Rectal smooth muscle tissue (tissue), 1 donor: ENCODE results near the gene ANKRD9.

Experiments used
- H3K27ac ChIP-seq: one replicate; pipeline ENCODE4 v1.7.0; 2013; ENCODE audit warnings: low read depth, low read length, inconsistent platforms
- H3K27me3 ChIP-seq: one replicate; pipeline ENCODE4 v1.7.0; 2013; ENCODE audit warnings: low read length; ENCODE audit not compliant: control insufficient read depth, insufficient read depth
- H3K36me3 ChIP-seq: one replicate; pipeline ENCODE4 v1.7.0; 2013; ENCODE audit warnings: low read length; ENCODE audit not compliant: control insufficient read depth, insufficient read depth
- H3K4me1 ChIP-seq: one replicate; pipeline ENCODE4 v1.7.0; 2013; ENCODE audit warnings: low read length; ENCODE audit not compliant: control insufficient read depth, insufficient read depth
- H3K4me3 ChIP-seq: one replicate; pipeline ENCODE4 v1.7.0; 2013; ENCODE audit warnings: low read length
- H3K9ac ChIP-seq: one replicate; pipeline ENCODE4 v1.7.0; 2013; ENCODE audit warnings: low read length

ANKRD9 gene

GRCh38 chr14:102496958-102497744 is 12.4 kb downstream of the ANKRD9 start:
- peaks cover 7% of the 10 kb centered on the region for H3K36me3 ChIP-seq
- H3K4me1 ChIP-seq: peaks cover 16% of the 10 kb centered on the region
- H3K9ac ChIP-seq: no peak overlapping the region
- H3K4me3 ChIP-seq: no peak overlapping the region
- no peak overlapping the region for H3K27ac ChIP-seq
- no peaks in the 10 kb centered on the region for H3K27me3 ChIP-seq

GRCh38 chr14:102496331-102496691 is 13.3 kb downstream of the ANKRD9 start:
- Histone ChIP-seq H3K27me3 (no peaks in the 10 kb centered on the region), H3K9ac (no peak overlapping the region), H3K36me3 (peaks cover 7% of the 10 kb centered on the region), H3K4me3 (no peak overlapping the region), H3K4me1 (peaks cover 16% of the 10 kb centered on the region), H3K27ac (no peak overlapping the region)

GRCh38 chr14:102495491-102496330 is 13.9 kb downstream of the ANKRD9 start:
- H3K27me3 ChIP-seq: no peaks in the 10 kb centered on the region
- H3K36me3 ChIP-seq: peaks cover 7% of the 10 kb centered on the region
- H3K9ac ChIP-seq: no peak overlapping the region
- H3K4me1 ChIP-seq: peaks cover 13% of the 10 kb centered on the region
- no peak overlapping the region for H3K4me3 ChIP-seq
- no peak overlapping the region for H3K27ac ChIP-seq

- H3K27ac ChIP-seq: no peak overlapping the region
- peaks cover 7% of the 10 kb centered on the region for H3K36me3 ChIP-seq
- no peaks in the 10 kb centered on the region for H3K4me1 ChIP-seq
- H3K4me3 ChIP-seq: no peak overlapping the region
- H3K9ac ChIP-seq: no peak overlapping the region
- H3K27me3 ChIP-seq: no peaks in the 10 kb centered on the region
Measured at GRCh38 chr14:102493585-102493984, 16.0 kb downstream of the ANKRD9 start.

GRCh38 chr14:102493096-102493495 is 16.5 kb downstream of the ANKRD9 start:
- H3K27me3 ChIP-seq: no peaks in the 10 kb centered on the region
- no peaks in the 10 kb centered on the region for H3K4me1 ChIP-seq
- H3K4me3 ChIP-seq: no peak overlapping the region
- no peak overlapping the region for H3K27ac ChIP-seq
- peaks cover 7% of the 10 kb centered on the region for H3K36me3 ChIP-seq
- H3K9ac ChIP-seq: no peak overlapping the region

GRCh38 chr14:102492531-102492910 is 17.1 kb downstream of the ANKRD9 start:
- Histone ChIP-seq H3K27ac (no peak overlapping the region), H3K27me3 (no peaks in the 10 kb centered on the region), H3K9ac (no peak overlapping the region), H3K4me3 (no peak overlapping the region), H3K36me3 (peaks cover 4% of the 10 kb centered on the region), H3K4me1 (no peaks in the 10 kb centered on the region)

- no peaks in the 10 kb centered on the region for H3K36me3 ChIP-seq
- H3K27ac ChIP-seq: no peak overlapping the region
- H3K4me3 ChIP-seq: no peak overlapping the region
- no peak overlapping the region for H3K9ac ChIP-seq
- no peaks in the 10 kb centered on the region for H3K4me1 ChIP-seq
- no peaks in the 10 kb centered on the region for H3K27me3 ChIP-seq
Measured at GRCh38 chr14:102491786-102492530, 17.6 kb downstream of the ANKRD9 start.

GRCh38 chr14:102491366-102491765 is 18.2 kb downstream of the ANKRD9 start:
- no peaks in the 10 kb centered on the region for H3K36me3 ChIP-seq
- H3K4me1 ChIP-seq: no peaks in the 10 kb centered on the region
- no peaks in the 10 kb centered on the region for H3K27me3 ChIP-seq
- H3K9ac ChIP-seq: no peak overlapping the region
- no peak overlapping the region for H3K27ac ChIP-seq
- H3K4me3 ChIP-seq: no peak overlapping the region

GRCh38 chr14:102490456-102490855 is 19.1 kb downstream of the ANKRD9 start:
- no peak overlapping the region for H3K27ac ChIP-seq
- no peaks in the 10 kb centered on the region for H3K36me3 ChIP-seq
- H3K27me3 ChIP-seq: no peaks in the 10 kb centered on the region
- H3K9ac ChIP-seq: no peak overlapping the region
- no peaks in the 10 kb centered on the region for H3K4me1 ChIP-seq
- H3K4me3 ChIP-seq: no peak overlapping the region

- Histone ChIP-seq H3K9ac (no peak overlapping the region), H3K4me3 (no peak overlapping the region), H3K27me3 (no peaks in the 10 kb centered on the region), H3K4me1 (no peaks in the 10 kb centered on the region), H3K27ac (no peak overlapping the region), H3K36me3 (no peaks in the 10 kb centered on the region)
Measured at GRCh38 chr14:102487204-102487577, 22.4 kb downstream of the ANKRD9 start.

- no peaks in the 10 kb centered on the region for H3K4me1 ChIP-seq
- no peaks in the 10 kb centered on the region for H3K36me3 ChIP-seq
- no peak overlapping the region for H3K4me3 ChIP-seq
- no peaks in the 10 kb centered on the region for H3K27me3 ChIP-seq
- H3K27ac ChIP-seq: no peak overlapping the region
- no peak overlapping the region for H3K9ac ChIP-seq
Measured at GRCh38 chr14:102486513-102487203, 22.9 kb downstream of the ANKRD9 start.
